ENCODE measurements around the gene CREB5. TPM values are rescaled to one million over a fixed set of nuclear protein-coding genes. Genes with fewer than 3 reads are reported as not detected.

Gene CREB5
- polyA plus RNA-seq, 1 donor from 2014 or later = 3.7 TPM

DNA sequence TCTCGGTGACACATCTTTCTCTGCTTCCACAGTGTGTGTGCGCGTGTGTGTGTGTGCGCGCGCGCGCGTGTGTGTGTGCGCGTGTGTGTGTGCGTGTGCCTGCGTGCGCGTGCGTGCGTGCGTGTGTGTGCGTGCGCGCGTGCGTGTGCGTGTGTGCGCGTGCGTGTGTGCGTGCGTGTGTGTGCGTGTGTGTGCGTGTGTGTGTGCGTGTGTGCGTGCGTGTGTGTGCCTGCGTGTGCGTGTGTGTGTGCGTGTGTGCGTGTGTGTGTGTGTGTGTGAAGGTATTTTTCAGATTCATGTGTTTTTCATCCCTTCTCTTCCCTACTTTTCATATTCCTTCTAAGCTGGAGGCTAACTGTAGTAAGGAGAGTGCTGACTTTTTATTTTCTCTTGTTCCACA lies 148.4 kb downstream of the CREB5 start:
- no peak overlapping the region for H3K4me2 ChIP-seq (ENCODE audit: low read length)
- no peak overlapping the region for H2AFZ ChIP-seq (ENCODE audit: low read depth, low read length)
- H3K36me3 ChIP-seq (ENCODE audit: insufficient read depth, low read length) = no peaks in the 10 kb centered on the region
- no peaks in the 10 kb centered on the region for H3K79me2 ChIP-seq (replicated peaks; ENCODE audit: insufficient read depth, low read length)
- H3K9me3 ChIP-seq (ENCODE audit: low read length) = no peaks in the 10 kb centered on the region
- no peak overlapping the region for H3K9ac ChIP-seq (ENCODE audit: low read length)
- no peaks in the 10 kb centered on the region for H4K20me1 ChIP-seq (ENCODE audit: insufficient read depth)
- no peak overlapping the region for H3K4me3 ChIP-seq (ENCODE audit: low read length)
- no peak for TF ChIP-seq POLR2AphosphoS5 (IDR thresholded peaks at IDR 0.05)
- TF ChIP-seq SMC3 (conservative IDR thresholded peaks at IDR 0.05; ENCODE audit: poor library complexity) = no peak
- TF ChIP-seq, protein P1, sequence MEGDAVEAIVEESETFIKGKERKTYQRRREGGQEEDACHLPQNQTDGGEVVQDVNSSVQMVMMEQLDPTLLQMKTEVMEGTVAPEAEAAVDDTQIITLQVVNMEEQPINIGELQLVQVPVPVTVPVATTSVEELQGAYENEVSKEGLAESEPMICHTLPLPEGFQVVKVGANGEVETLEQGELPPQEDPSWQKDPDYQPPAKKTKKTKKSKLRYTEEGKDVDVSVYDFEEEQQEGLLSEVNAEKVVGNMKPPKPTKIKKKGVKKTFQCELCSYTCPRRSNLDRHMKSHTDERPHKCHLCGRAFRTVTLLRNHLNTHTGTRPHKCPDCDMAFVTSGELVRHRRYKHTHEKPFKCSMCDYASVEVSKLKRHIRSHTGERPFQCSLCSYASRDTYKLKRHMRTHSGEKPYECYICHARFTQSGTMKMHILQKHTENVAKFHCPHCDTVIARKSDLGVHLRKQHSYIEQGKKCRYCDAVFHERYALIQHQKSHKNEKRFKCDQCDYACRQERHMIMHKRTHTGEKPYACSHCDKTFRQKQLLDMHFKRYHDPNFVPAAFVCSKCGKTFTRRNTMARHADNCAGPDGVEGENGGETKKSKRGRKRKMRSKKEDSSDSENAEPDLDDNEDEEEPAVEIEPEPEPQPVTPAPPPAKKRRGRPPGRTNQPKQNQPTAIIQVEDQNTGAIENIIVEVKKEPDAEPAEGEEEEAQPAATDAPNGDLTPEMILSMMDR (IDR thresholded peaks at IDR 0.05; ENCODE audit: poor library complexity, severe bottlenecking) = no peak
- no peak for TF ChIP-seq MXI1 (conservative IDR thresholded peaks at IDR 0.05; ENCODE audit: poor library complexity, severe bottlenecking)
- no peak for TF ChIP-seq RAD21 (conservative IDR thresholded peaks at IDR 0.05)
- TF ChIP-seq EZH2 (IDR thresholded peaks at IDR 0.05; ENCODE audit: borderline replicate concordance, insufficient read depth, low read length, poor library complexity, severe bottlenecking) = no peak
- TF ChIP-seq, protein P2, sequence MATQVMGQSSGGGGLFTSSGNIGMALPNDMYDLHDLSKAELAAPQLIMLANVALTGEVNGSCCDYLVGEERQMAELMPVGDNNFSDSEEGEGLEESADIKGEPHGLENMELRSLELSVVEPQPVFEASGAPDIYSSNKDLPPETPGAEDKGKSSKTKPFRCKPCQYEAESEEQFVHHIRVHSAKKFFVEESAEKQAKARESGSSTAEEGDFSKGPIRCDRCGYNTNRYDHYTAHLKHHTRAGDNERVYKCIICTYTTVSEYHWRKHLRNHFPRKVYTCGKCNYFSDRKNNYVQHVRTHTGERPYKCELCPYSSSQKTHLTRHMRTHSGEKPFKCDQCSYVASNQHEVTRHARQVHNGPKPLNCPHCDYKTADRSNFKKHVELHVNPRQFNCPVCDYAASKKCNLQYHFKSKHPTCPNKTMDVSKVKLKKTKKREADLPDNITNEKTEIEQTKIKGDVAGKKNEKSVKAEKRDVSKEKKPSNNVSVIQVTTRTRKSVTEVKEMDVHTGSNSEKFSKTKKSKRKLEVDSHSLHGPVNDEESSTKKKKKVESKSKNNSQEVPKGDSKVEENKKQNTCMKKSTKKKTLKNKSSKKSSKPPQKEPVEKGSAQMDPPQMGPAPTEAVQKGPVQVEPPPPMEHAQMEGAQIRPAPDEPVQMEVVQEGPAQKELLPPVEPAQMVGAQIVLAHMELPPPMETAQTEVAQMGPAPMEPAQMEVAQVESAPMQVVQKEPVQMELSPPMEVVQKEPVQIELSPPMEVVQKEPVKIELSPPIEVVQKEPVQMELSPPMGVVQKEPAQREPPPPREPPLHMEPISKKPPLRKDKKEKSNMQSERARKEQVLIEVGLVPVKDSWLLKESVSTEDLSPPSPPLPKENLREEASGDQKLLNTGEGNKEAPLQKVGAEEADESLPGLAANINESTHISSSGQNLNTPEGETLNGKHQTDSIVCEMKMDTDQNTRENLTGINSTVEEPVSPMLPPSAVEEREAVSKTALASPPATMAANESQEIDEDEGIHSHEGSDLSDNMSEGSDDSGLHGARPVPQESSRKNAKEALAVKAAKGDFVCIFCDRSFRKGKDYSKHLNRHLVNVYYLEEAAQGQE (IDR thresholded peaks at IDR 0.05; ENCODE audit: borderline replicate concordance) = no peak
- no peak for TF ChIP-seq TAF1 (IDR thresholded peaks at IDR 0.05; ENCODE audit: low read depth)
- no peak for TF ChIP-seq EP300 (conservative IDR thresholded peaks at IDR 0.05; ENCODE audit: poor library complexity, severe bottlenecking)
- no peak overlapping the region for H3K27ac ChIP-seq (ENCODE audit: low read length)
- no peaks in the 10 kb centered on the region for H3F3A ChIP-seq (ENCODE audit: insufficient read depth, low read length, poor library complexity, severe bottlenecking)
- H3K27me3 ChIP-seq (ENCODE audit: insufficient read depth, low read depth, low read length) = no peaks in the 10 kb centered on the region
- H3K9me2 ChIP-seq (ENCODE audit: insufficient read depth, low read length) = no peaks in the 10 kb centered on the region

GRCh38 chr7:28564033-28564432 lies 151.7 kb downstream of the CREB5 start:
- no peak overlapping the region for H3K4me3 ChIP-seq (ENCODE audit: low read length)
- H3K27me3 ChIP-seq (ENCODE audit: insufficient read depth, low read depth, low read length) = no peaks in the 10 kb centered on the region
- H3K9ac ChIP-seq (ENCODE audit: low read length) = no peak overlapping the region
- H3F3A ChIP-seq (ENCODE audit: insufficient read depth, low read length, poor library complexity, severe bottlenecking) = no peaks in the 10 kb centered on the region
- H3K4me2 ChIP-seq (ENCODE audit: low read length) = no peak overlapping the region
- H3K9me3 ChIP-seq (ENCODE audit: low read length) = no peaks in the 10 kb centered on the region
- H3K79me2 ChIP-seq (replicated peaks; ENCODE audit: insufficient read depth, low read length) = no peaks in the 10 kb centered on the region
- H2AFZ ChIP-seq (ENCODE audit: low read depth, low read length) = no peak overlapping the region
- no peaks in the 10 kb centered on the region for H4K20me1 ChIP-seq (ENCODE audit: insufficient read depth)
- H3K27ac ChIP-seq (ENCODE audit: low read length) = no peak overlapping the region
- TF ChIP-seq TAF1 (IDR thresholded peaks at IDR 0.05; ENCODE audit: low read depth) (no peak), MXI1 (conservative IDR thresholded peaks at IDR 0.05; ENCODE audit: poor library complexity, severe bottlenecking) (no peak), EP300 (conservative IDR thresholded peaks at IDR 0.05; ENCODE audit: poor library complexity, severe bottlenecking) (no peak), EZH2 (IDR thresholded peaks at IDR 0.05; ENCODE audit: borderline replicate concordance, insufficient read depth, low read length, poor library complexity, severe bottlenecking) (no peak), RAD21 (conservative IDR thresholded peaks at IDR 0.05) (no peak), SMC3 (conservative IDR thresholded peaks at IDR 0.05; ENCODE audit: poor library complexity) (no peak)
- TF ChIP-seq, protein P1 (IDR thresholded peaks at IDR 0.05; ENCODE audit: poor library complexity, severe bottlenecking) = no peak
- H3K9me2 ChIP-seq (ENCODE audit: insufficient read depth, low read length) = no peaks in the 10 kb centered on the region
- H3K36me3 ChIP-seq (ENCODE audit: insufficient read depth, low read length) = no peaks in the 10 kb centered on the region
